Activated CD8-positive, alpha-beta T cell treated with anti-CD3 and anti-CD28 coated beads for 36 hours (primary cell): Measurements from ENCODE around the gene AJAP1. TPM values are rescaled to one million over a fixed set of nuclear protein-coding genes. Genes with fewer than 3 reads are reported as not detected.
"Not testable (repeated sequence)": the region's sequence is repeated elsewhere in the genome, so short reads cannot be mapped to it uniquely, and the experiment has no call there.

ENCODE experiments used
- ATAC-seq: fragments of 200-7000 bp; cut with Tn5 transposase; one replicate; pipeline ENCODE4 v1.10.0; 2021; ENCODE audit warnings: mild to moderate bottlenecking, moderate library complexity
- CTCF ChIA-PET: fragments of 350-600 bp; sonication (Branson Sonifier 250); formaldehyde crosslinking; loops from one replicate; lab custom pipeline; 2021; ENCODE audit warnings: antibody characterized with exemption; lab: Charles Lee
- POLR2A ChIA-PET: fragments of 350-600 bp; sonication (Branson Sonifier 250); formaldehyde crosslinking; loops from one replicate; lab custom pipeline; 2021; ENCODE audit warnings: antibody characterized with exemption; lab: Charles Lee
- DNase-seq: peaks from one replicate; pipeline ENCODE4 v3.0.0-alpha.2; 2020
- H3K27ac Mint-ChIP-seq: one replicate; pipeline ENCODE4 v1.8.0; 2021; ENCODE audit warnings: mild to moderate bottlenecking, mixed read lengths
- H3K27me3 Mint-ChIP-seq: one replicate; pipeline ENCODE4 v1.8.0; 2021; ENCODE audit warnings: mixed read lengths
- H3K36me3 Mint-ChIP-seq: one replicate; pipeline ENCODE4 v1.8.0; 2021; ENCODE audit warnings: low read depth, mixed read lengths
- H3K4me1 Mint-ChIP-seq: one replicate; pipeline ENCODE4 v1.8.0; 2021; ENCODE audit warnings: low read depth, mixed read lengths
- H3K4me3 Mint-ChIP-seq: one replicate; pipeline ENCODE4 v1.8.0; 2021; ENCODE audit warnings: mild to moderate bottlenecking, moderate library complexity, mixed read lengths
- H3K9me3 Mint-ChIP-seq: one replicate; pipeline ENCODE4 v1.8.0; 2021; ENCODE audit warnings: mixed read lengths
- CTCF ChIP-seq: fragments of 200-600 bp; IDR thresholded peaks from one replicate; pipeline ENCODE4 v1.8.0; 2022; ENCODE audit warnings: antibody characterized with exemption, mild to moderate bottlenecking
- intact Hi-C: fragments of 100-400 bp; cut with micrococcal nuclease; formaldehyde crosslinking; loops from one replicate; pipeline ENCODE4 v1.10.0; 2022
- total RNA-seq, 2 experiments: library from RNA; stranded (reverse); gene quantifications; one replicate each; pipeline ENCODE4 v1.2.3, GENCODE V29; 2021

The AJAP1 gene
- total RNA-seq, 2 experiments from 2014 or later, result 0.65 to 0.78 TPM

DNA sequence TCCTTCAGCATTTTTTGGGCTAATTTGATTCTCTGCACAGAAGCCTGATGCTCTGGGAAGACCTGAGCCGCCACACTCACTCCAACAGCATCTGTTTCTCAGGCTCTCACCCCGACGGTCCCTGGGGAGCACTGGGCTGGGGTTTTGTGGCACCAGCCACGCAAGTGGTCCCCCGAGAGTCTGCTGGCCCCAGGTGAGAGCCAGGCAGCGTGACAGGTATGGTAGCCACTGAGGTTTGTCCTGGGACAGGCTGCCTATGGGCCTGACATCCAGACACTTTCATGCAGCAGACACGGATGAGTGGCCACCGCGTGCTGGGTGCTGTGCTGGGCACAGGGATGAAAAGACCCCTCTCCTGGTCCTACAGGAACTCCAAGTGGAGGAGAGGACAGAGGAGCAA is 11.0 kb downstream of the AJAP1 start:
- ATAC-seq, result no peak
- H3K27ac Mint-ChIP-seq, result no peak overlapping the region
- H3K36me3 Mint-ChIP-seq, result no peaks in the 10 kb centered on the region
- ChIA-PET POLR2A (no interaction called here), CTCF (no interaction called here)
- peaks cover 8% of the 10 kb centered on the region for H3K4me1 Mint-ChIP-seq
- peaks cover 1% of the 10 kb centered on the region for H3K27me3 Mint-ChIP-seq
- no peaks in the 10 kb centered on the region for H3K9me3 Mint-ChIP-seq
- intact Hi-C loops, result no loop called here
- no peak for TF ChIP-seq CTCF
- DNase-seq, result no peak
- H3K4me3 Mint-ChIP-seq, result no peak overlapping the region

DNA sequence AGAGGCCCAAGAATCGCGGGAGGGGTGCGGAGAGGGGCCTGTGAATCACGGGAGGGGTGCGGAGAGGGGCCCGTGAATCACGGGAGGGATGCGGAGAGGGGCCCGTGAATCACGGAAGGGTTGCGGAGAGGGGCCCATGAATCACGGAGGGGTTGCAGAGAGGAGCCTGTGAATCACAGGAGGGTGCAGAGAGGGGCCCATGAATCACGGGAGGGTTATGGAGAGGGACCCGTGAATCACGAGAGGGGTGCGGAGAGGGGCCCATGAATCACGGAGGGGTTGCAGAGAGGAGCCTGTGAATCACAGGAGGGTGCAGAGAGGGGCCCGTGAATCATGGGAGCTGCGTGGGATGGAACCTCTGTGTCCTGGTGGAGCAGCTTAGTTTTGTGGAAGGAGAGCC is 12.3 kb downstream of the AJAP1 start:
- DNase-seq, H3K4me1 Mint-ChIP-seq, CTCF ChIA-PET, H3K27me3 Mint-ChIP-seq, ATAC-seq, POLR2A ChIA-PET, intact Hi-C loops, H3K27ac Mint-ChIP-seq, H3K9me3 Mint-ChIP-seq, H3K4me3 Mint-ChIP-seq, H3K36me3 Mint-ChIP-seq: not testable (repeated sequence)

GRCh38 chr1:4668743-4669700 is 14.6 kb downstream of the AJAP1 start:
- Mint-ChIP-seq H3K27me3 (no peaks in the 10 kb centered on the region), H3K9me3 (no peaks in the 10 kb centered on the region), H3K4me1 (no peaks in the 10 kb centered on the region), H3K36me3 (no peaks in the 10 kb centered on the region), H3K27ac (no peak overlapping the region), H3K4me3 (no peak overlapping the region)
- intact Hi-C loops, result no loop called here
- ChIA-PET POLR2A (no interaction called here), CTCF (interaction anchor here (1.6 kb wide), 1 partner anchor 84 kb away, joined by 3 read pairs; no protein-coding TSS in a partner anchor)
- DNase-seq (no peak), ATAC-seq (no peak)
- TF ChIP-seq CTCF, result no peak

DNA sequence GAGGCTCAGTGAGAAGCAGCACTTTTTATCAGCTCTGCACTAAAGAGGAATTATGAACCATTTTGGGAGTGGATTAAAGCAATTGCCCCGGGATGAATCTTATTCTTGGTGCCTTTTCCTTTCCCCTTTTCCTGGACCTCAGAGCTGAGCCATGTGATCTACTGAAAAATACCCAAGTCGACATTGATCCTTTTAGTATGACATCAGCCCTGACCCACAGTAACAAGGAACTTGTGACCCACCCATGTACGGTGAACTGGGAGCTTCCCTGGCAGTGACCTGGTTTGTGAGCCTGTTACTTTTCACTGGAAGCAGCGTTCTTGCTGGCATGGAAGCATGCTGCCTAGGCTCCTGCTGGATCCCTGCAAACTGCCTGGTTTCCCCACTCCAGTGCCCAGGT is 15.9 kb downstream of the AJAP1 start:
- no peak for ATAC-seq
- ChIA-PET CTCF (no interaction called here), POLR2A (no interaction called here)
- Mint-ChIP-seq H3K36me3 (no peaks in the 10 kb centered on the region), H3K27ac (no peak overlapping the region), H3K4me3 (no peak overlapping the region), H3K27me3 (no peaks in the 10 kb centered on the region), H3K4me1 (no peaks in the 10 kb centered on the region), H3K9me3 (no peaks in the 10 kb centered on the region)
- TF ChIP-seq CTCF, result no peak
- intact Hi-C loops, result no loop called here
- no peak for DNase-seq

DNA sequence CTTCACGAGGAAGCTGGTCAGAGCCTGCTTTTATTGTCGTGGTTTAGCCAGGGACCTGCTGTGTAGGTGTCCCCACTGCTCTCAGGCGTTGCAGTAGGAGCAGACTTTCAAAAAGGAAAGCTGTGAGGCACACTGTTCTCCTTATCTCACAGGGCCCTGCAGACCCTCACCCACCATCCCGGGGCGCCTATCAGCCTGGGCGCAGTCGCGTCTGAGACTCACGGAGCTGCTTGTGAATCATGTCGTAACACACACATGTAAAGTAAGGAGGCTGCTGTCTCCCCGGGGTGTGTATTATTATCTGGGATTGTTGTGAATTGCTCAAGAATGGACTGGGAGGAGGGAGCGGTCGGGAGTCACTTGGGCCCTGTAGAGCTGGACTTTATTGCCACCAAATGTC is 17.4 kb downstream of the AJAP1 start:
- ATAC-seq, result no peak
- ChIA-PET CTCF (no interaction called here), POLR2A (no interaction called here)
- no peaks in the 10 kb centered on the region for H3K36me3 Mint-ChIP-seq
- TF ChIP-seq CTCF, result no peak
- no peak overlapping the region for H3K27ac Mint-ChIP-seq
- H3K4me3 Mint-ChIP-seq, result no peak overlapping the region
- no peaks in the 10 kb centered on the region for H3K4me1 Mint-ChIP-seq
- no peak for DNase-seq
- no peaks in the 10 kb centered on the region for H3K9me3 Mint-ChIP-seq
- intact Hi-C loops, result no loop called here
- no peaks in the 10 kb centered on the region for H3K27me3 Mint-ChIP-seq
